Loucy (cell line): Measurements from ENCODE around the gene FAM72D.
"Not testable (repeated sequence)": the region's sequence is repeated elsewhere in the genome, so short reads cannot be mapped to it uniquely, and the experiment has no call there.

Experiments
- H2AFZ ChIP-seq: fragments of 200-600 bp; sonication (generic); 2 replicates; pipeline ENCODE4 v1.6.0; 2016; ENCODE audit warnings: antibody characterized with exemption, mild to moderate bottlenecking, low read length, moderate library complexity
- H3F3A ChIP-seq: fragments of 200-600 bp; 2 replicates; pipeline ENCODE4 v1.6.0; 2016; ENCODE audit warnings: antibody characterized with exemption, low read depth, mild to moderate bottlenecking
- H3K27me3 ChIP-seq: fragments of 200-600 bp; sonication (generic); 2 replicates; pipeline ENCODE4 v1.6.1; 2014; ENCODE audit warnings: low read length, mild to moderate bottlenecking; ENCODE audit not compliant: insufficient read depth, poor library complexity, severe bottlenecking
- H3K36me3 ChIP-seq: fragments of 200-600 bp; sonication (generic); 2 replicates; pipeline ENCODE4 v1.6.1; 2016; ENCODE audit warnings: low read length; ENCODE audit not compliant: insufficient read depth
- H3K4me1 ChIP-seq: fragments of 200-600 bp; sonication (generic); 2 replicates; pipeline ENCODE4 v1.5.1; 2014; ENCODE audit warnings: low read length, mild to moderate bottlenecking; ENCODE audit not compliant: insufficient read depth, poor library complexity, severe bottlenecking
- H3K4me2 ChIP-seq: fragments of 200-600 bp; sonication (generic); 2 replicates; pipeline ENCODE4 v1.6.0; 2014; ENCODE audit warnings: antibody characterized with exemption, low read length, low read depth, mild to moderate bottlenecking; ENCODE audit not compliant: poor library complexity, severe bottlenecking
- H3K4me3 ChIP-seq: fragments of 200-600 bp; sonication (generic); 2 replicates; pipeline ENCODE4 v1.5.1; 2014; ENCODE audit warnings: low read length, mild to moderate bottlenecking, mixed read lengths; ENCODE audit not compliant: poor library complexity, severe bottlenecking
- H3K79me2 ChIP-seq: fragments of 200-600 bp; sonication (generic); 2 replicates; pipeline ENCODE4 v1.6.1; 2014; ENCODE audit warnings: low read length; ENCODE audit not compliant: insufficient read depth
- H3K9ac ChIP-seq: fragments of 200-600 bp; sonication (generic); 2 replicates; pipeline ENCODE4 v1.6.0; 2014; ENCODE audit warnings: mild to moderate bottlenecking, low read depth, low read length, moderate library complexity; ENCODE audit not compliant: poor library complexity, severe bottlenecking
- H3K9me2 ChIP-seq: fragments of 200-600 bp; sonication (generic); replicated peaks from 2 replicates; pipeline ENCODE4 v1.6.1; 2016; ENCODE audit warnings: low read depth, low read length, mixed read lengths
- H3K9me3 ChIP-seq: fragments of 200-600 bp; sonication (generic); 2 replicates; pipeline ENCODE4 v1.6.1; 2014; ENCODE audit warnings: mild to moderate bottlenecking, antibody characterized with exemption, low read length, low read depth; ENCODE audit not compliant: insufficient read depth
- H4K20me1 ChIP-seq: fragments of 200-600 bp; sonication (generic); 2 replicates; pipeline ENCODE4 v1.6.0; 2014; ENCODE audit warnings: antibody characterized with exemption, low read length, mild to moderate bottlenecking; ENCODE audit not compliant: insufficient read depth, poor library complexity, severe bottlenecking

FAM72D gene

DNA sequence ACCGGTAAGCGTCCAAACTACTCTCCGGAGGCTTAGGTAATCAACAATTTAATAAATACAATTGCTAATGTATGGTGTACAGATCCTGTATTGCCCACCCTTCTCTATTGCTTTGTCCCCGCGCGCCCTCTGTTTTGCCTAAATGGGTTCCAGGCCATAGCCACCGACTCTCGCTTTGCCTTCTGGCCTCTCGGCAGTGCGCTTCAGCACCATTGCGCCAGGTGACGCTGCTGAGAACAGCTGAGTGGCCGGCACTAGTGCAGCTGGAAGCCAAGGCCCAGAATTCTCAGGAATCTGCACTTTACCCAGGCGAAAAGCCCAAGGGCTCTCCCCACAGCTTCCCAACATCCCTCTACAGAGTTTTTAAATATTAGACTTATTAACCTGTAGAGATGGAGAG, 61.9 kb downstream of the FAM72D start:
- not testable (repeated sequence) for H2AFZ ChIP-seq, H3K9ac ChIP-seq, H3K4me1 ChIP-seq, H3K9me2 ChIP-seq, H3K79me2 ChIP-seq, H3K27me3 ChIP-seq, H3K4me3 ChIP-seq, H3K36me3 ChIP-seq, H4K20me1 ChIP-seq, H3F3A ChIP-seq, H3K4me2 ChIP-seq, H3K9me3 ChIP-seq

DNA sequence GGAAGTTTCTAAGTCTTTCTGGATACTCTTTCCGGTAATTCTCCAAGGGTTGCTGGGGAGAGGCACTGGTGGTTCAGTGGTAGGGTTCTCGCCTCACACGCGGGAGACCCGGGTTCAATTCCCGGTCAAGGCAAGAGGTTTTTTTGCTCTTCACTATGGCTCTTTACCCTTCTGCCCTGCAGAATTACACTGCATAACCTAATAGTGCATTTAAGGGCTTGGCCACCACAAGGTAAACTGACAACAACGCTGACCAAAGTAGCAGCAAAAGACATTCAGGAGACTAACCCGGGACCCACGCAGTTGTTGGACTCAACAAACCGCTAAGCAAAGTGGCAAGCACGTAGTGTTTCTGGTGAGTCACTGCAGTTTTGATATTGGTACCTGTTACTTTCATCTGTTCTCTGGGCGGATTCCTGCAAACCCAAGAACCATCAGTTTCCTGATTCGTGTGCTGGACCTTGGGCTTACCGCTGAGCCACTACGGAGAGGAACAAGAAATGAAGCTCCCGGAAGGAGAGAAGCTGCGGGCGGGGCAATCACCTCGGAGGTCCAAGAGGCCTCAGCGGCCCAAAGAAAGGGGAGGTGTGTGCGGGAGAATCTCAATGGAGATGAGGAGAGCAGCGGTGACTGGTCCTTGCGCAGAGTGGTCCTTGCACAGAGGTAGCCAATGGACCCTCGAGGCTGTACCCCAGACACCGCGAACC, 65.4 kb downstream of the FAM72D start:
- not testable (repeated sequence) for H3K9ac ChIP-seq, H3K4me1 ChIP-seq, H3K4me2 ChIP-seq

More for the DNA sequence above, 65.4 kb downstream of the FAM72D start:
- not testable (repeated sequence) for H3K4me3 ChIP-seq, H3K9me2 ChIP-seq, H3K79me2 ChIP-seq, H4K20me1 ChIP-seq, H2AFZ ChIP-seq, H3K27me3 ChIP-seq, H3K36me3 ChIP-seq, H3F3A ChIP-seq, H3K9me3 ChIP-seq
